NCI-H2196 (cell line): ENCODE measurements around the gene TBPL2.
A peak's percentile ranks its signal among the peaks of the same experiment; 100 is the strongest.
"Not testable (repeated sequence)": the region's sequence is repeated elsewhere in the genome, so short reads cannot be mapped to it uniquely, and the experiment has no call there.

Source experiments
- DNase-seq: peaks from one replicate; lab custom pipeline; 2025; ENCODE audit not compliant: unreplicated experiment; lab: John Stamatoyannopoulos, UW

The TBPL2 gene

GRCh38 chr14:55446127-55446736 is 5.8 kb upstream of the TBPL2 start:
- peak; percentile 90 for DNase-seq

GRCh38 chr14:55441286-55441685 is 870 bp upstream of the TBPL2 start:
- no peak for DNase-seq

GRCh38 chr14:55438066-55438683 is 2.2 kb downstream of the TBPL2 start:
- DNase-seq = peak; percentile 61

- no peak for DNase-seq
Measured at GRCh38 chr14:55436931-55437330, 3.5 kb downstream of the TBPL2 start.

- no peak for DNase-seq
Measured at GRCh38 chr14:55436519-55436918, 3.9 kb downstream of the TBPL2 start.

GRCh38 chr14:55434805-55435174 is 5.6 kb downstream of the TBPL2 start:
- no peak for DNase-seq

- DNase-seq = no peak
Measured at GRCh38 chr14:55433880-55434804, 6.3 kb downstream of the TBPL2 start.

- no peak for DNase-seq
Measured at GRCh38 chr14:55432628-55433027, 7.8 kb downstream of the TBPL2 start.

- peak; percentile 62 for DNase-seq
Measured at GRCh38 chr14:55430024-55430690, 10.3 kb downstream of the TBPL2 start.

- no peak for DNase-seq
Measured at GRCh38 chr14:55427439-55427838, 13.0 kb downstream of the TBPL2 start.

GRCh38 chr14:55426891-55427290 is 13.5 kb downstream of the TBPL2 start:
- DNase-seq = no peak

- no peak for DNase-seq
Measured at GRCh38 chr14:55425091-55425490, 15.3 kb downstream of the TBPL2 start.

- DNase-seq = no peak
Measured at GRCh38 chr14:55423969-55424368, 16.4 kb downstream of the TBPL2 start.

- DNase-seq = not testable (repeated sequence)
Measured at GRCh38 chr14:55422338-55422737, 18.1 kb downstream of the TBPL2 start.

- no peak for DNase-seq
Measured at GRCh38 chr14:55419663-55420062, 20.8 kb downstream of the TBPL2 start.

GRCh38 chr14:55418411-55418810 is 22.0 kb downstream of the TBPL2 start:
- no peak for DNase-seq

- DNase-seq = no peak
Measured at GRCh38 chr14:55417955-55418354, 22.5 kb downstream of the TBPL2 start.

GRCh38 chr14:55416866-55417265 is 23.6 kb downstream of the TBPL2 start:
- peak; percentile 14 for DNase-seq

GRCh38 chr14:55414551-55414950 is 25.9 kb downstream of the TBPL2 start:
- no peak for DNase-seq

GRCh38 chr14:55412676-55413075 is 27.7 kb downstream of the TBPL2 start:
- DNase-seq = no peak
